ENCODE data around the gene RPL15.
"Not testable (repeated sequence)": the region's sequence is repeated elsewhere in the genome, so short reads cannot be mapped to it uniquely, and the experiment has no call there.

Gene RPL15

DNA sequence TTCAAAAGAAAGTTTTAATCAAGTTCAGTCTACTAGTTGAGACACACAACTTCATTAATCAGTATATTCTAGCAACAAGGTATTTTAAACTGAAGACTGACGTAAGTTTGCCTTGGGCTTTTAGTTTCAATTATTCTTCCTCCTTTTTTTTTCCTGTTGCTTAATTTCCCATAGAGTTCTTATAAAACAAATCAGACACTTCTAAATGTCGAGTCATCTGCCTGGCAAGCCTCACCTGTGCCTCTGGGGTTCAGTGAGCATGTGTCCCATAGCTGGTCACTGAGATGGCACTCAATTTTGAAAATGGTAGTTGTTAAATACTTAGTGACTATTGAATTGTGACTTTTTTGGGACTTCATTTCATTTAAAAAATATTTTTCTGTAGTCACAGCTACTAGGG, 27.5 kb upstream of the RPL15 start:
- no peak for DNase-seq

DNA sequence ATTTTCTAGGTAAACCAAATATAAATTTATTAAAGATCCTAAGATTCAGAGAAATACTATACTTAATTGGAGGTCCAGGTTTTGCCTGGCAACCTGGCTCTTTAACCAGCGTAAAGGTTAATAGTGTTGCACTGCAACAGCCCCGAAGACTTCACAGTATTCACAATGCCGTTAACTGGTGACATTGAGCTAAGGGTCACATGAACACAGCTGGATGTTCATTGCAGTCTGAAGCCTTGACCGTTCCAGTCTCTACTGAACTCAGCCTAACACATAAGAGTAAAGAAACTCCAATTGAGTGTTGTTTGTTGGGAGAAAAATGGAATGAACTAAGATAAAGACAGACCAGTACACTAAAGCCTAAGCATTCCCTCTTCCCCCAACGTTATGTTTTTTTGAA, 27.0 kb upstream of the RPL15 start:
- DNase-seq = no peak

- DNase-seq = no peak
Measured at GRCh38 chr3:23894254-23895061, 22.5 kb upstream of the RPL15 start.

DNA sequence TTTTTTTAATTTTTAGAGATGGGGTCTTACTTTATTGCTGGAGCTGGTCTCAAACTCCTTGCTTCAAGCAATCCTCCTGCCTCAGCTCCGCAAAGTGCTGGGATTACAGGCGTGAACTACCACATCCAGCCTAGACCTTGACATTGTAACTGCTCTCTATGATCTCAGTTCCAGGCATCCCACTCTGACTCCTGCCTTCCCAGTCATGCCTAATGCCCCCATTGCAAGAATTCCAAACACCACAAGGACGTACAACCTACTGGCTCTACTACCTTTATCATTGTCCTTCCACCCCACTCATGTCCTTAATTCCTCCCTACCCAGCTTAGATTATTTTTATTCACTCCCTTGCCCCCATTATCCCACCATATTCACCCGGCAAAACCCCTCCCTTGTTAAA, 21.8 kb upstream of the RPL15 start:
- no peak for DNase-seq

- no peak for DNase-seq
Measured at GRCh38 chr3:23900744-23901143, 16.2 kb upstream of the RPL15 start.

DNA sequence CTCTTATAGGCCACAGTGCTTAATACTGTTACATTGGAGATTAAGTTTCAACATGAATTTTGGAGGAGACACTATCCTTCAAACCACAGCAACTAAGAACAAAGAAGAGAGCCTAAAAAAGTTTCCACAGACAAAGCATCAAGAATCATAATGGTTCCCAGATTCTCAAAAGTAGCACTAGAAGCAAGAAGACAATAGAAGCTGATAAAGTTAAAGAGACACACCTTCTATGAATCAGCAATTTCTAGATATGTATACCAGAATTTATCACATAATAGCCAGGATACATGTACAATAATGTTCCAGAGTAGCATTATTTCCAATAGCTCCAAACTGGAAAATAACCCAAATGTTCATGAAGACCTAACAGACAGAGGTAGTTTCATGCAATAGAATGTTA, 12.4 kb upstream of the RPL15 start:
- DNase-seq = no peak

DNA sequence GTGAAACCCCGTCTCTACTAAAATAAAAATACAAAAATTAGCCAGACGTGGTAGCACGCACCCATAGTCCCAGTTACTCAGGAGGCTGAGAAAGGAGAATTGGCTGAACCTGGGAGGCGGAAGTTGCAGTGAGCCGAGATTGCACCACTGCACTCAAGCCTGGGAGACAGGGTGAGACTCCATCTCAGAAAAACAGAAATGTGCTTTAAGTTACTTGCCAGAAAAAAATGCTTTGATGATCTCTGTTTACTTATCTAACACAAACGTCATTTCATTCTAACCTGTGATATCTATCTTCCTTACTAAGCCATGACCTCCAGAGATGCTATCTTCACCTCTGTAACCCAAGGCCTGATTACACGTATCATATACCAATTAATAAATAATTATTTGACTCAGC, 7.6 kb upstream of the RPL15 start:
- no peak for DNase-seq

- no peak for DNase-seq
Measured at GRCh38 chr3:23911397-23911796, 5.5 kb upstream of the RPL15 start.

DNA sequence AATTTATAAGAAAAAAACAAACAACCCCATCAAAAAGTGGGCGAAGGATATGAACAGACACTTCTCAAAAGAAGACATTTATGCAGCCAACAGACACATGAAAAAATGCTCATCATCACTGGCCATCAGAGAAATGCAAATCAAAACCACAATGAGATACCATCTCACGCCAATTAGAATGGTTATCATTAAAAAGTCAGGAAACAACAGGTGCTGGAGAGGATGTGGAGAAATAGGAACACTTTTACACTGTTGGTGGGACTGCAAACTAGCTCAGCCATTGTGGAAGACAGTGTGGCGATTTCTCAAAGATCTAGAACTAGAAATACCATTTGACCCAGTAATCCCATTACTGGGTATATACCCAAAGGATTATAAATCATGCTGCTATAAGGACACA, 4.6 kb upstream of the RPL15 start:
- not testable (repeated sequence) for DNase-seq

DNA sequence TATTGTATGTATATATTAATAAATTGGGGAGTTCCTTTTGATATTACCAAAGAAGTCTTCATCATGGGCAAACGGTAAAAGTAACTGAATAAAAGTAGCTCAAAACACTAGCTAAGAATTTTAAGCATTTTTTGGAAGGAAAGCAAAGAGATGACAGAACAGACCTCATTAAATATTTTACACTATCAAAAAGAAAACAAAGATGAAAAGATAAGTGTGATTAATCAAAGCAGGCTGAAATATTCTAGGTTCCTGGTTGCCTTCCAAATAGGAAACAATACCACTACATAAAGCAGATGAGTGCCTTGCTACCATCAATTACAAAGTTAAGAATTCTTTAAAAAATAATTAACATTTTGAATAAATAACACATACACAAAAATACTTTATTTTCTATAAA, 3.8 kb upstream of the RPL15 start:
- DNase-seq = no peak

DNA sequence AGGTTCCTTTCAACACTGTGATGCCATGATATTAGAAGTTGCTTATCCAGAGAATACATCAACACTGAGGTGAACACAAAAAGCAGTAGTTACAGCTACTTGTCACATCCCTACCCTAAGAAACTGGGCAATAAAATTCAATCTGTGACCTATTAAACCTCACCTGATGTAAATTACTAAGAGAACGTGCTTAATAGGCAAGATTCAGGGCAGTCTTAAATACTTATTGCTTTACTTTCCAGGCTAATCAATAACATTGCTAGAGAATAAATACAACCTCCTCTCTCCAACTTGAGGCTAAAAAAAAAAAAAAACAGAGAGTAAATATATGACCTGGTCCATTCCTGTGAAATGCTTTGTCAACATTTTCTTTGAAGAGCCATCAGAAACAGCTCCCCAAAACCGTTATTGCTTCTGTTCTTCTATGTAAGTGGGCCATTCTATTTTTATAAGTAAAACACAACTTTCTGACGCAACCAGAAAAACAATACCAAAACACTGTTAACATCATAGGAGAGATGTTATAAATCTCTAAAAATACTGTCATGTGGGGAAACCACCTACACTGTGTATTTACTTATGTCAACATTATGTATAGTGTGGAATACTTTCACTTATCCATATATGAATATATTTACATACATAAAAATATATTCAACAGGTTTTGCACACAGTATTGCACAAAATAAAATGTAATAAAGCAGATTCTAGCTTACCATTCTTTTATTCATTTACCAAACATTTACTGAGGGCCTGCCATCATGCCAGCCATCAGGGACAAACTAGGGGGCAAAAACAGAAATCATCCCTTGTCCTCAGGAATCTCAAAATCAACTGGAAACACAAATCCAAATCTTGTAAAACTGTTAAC, 2.8 kb upstream of the RPL15 start:
- no peak for DNase-seq

- DNase-seq = peak in 6 of 56 donors; percentile 5 to 10 (median 6)
Measured at GRCh38 chr3:23915537-23916108, 1.3 kb upstream of the RPL15 start.

DNA sequence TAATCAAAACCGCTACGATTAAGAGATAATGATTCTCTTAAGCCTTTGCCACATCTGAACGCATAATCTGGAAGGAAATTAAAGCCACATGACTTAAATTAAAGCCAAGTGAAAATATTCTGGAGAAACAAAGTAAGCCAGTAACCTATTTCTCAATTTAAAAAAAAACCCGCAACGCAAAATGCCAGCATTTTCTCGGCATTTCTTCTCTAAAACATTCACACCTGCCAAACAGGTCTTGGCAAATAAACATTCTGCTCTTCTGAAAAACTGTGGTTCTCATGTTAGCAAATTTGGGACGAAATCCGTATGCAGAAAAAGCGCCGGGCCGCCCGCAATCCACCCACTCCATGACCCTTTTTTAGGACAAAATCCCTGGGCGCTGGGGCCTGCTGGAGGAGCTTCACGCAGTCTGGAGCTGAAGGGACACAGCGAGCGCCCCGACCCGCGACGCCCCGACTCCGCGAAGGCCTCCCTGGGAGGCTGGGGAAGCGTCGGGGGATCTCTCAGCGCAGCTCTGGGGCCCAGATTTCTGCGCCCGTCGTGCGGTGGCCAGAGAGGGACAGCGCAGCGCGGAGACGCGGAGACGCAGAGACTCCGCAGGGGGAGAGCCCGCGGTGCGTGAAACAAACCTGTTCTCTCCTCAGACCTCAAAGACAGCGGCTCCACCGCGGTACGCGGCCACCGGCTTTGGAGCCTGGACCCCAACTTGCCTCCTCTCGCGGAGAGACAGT, 613 bp upstream of the RPL15 start:
- DNase-seq = peak in 17 of 56 donors; percentile 34 to 90 (median 59)

DNA sequence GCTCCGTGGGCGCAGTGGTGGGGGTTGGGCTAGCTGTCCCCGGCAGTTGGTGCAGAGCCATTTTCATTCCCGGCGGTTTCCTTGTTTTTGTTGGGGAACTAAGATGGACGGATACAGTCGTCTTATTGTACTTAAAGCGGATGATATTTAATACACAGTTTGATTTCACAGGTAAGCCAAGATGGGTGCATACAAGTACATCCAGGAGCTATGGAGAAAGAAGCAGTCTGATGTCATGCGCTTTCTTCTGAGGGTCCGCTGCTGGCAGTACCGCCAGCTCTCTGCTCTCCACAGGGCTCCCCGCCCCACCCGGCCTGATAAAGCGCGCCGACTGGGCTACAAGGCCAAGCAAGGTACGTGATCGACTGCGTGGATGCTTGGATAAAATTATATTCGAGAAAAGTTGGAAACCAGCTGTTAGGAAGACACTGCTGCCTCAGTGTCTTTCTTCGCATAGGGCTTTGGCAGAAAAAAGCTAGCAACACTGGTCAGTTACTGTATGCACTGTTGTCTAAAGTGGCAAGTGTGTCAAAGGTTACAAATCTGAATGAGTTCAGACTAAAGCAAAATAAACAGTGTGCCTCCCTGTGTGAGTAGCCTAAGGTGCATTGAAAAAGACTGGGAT, 859 bp downstream of the RPL15 start:
- peak in 1 of 56 donors; percentile 71 for DNase-seq

GRCh38 chr3:23918331-23918730, 1.4 kb downstream of the RPL15 start:
- not testable (repeated sequence) for DNase-seq

GRCh38 chr3:23919628-23920027, 2.7 kb downstream of the RPL15 start:
- DNase-seq = no peak

DNA sequence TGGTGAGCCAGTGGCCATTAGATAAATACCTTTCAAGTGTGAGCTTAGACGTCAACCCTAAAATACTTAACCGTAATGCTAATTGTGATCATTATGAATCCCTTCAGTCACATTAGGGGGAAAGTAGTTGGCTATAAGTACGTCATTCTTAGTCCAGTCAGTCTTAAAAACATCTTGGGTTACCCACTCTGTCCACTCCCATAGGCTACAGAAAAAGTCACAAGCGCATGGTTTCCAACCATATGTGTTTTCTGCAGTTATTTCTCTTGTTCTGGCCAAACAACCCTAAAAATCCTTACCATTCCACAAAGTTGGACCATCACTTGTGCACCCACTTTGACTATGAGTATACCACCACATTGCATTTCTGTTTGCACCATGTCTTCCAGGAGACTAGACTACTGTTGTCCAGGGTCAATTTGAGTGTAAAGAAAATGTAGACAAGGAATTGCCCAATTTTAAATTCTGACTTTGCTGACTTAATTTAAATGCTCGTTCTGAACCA, 3.3 kb downstream of the RPL15 start:
- DNase-seq = no peak

- DNase-seq = no peak
Measured at GRCh38 chr3:23921052-23921511, 4.2 kb downstream of the RPL15 start.

GRCh38 chr3:23923786-23924185, 6.9 kb downstream of the RPL15 start:
- DNase-seq = no peak

GRCh38 chr3:23926246-23926645, 9.3 kb downstream of the RPL15 start:
- no peak for DNase-seq

GRCh38 chr3:23926736-23927135, 9.8 kb downstream of the RPL15 start:
- peak in 12 of 56 donors; percentile 3 to 29 (median 15) for DNase-seq

All from nucleus accumbens (tissue), 56 donors.